Ishikawa (cell line): ENCODE results near the gene ROM1.

ENCODE experiments used
- CEBPB ChIP-seq: IDR thresholded peaks from 2 replicates; pipeline ENCODE4 v1.6.1; 2012
- EP300 ChIP-seq: IDR thresholded peaks from 2 replicates; pipeline ENCODE4 v1.6.1; 2012; ENCODE audit warnings: borderline replicate concordance
- NFIC ChIP-seq: IDR thresholded peaks from 2 replicates; pipeline ENCODE4 v1.6.1; 2012
- RAD21 ChIP-seq: IDR thresholded peaks from 2 replicates; pipeline ENCODE4 v1.6.1; 2012; ENCODE audit warnings: low read depth
- REST ChIP-seq: IDR thresholded peaks from 2 replicates; pipeline ENCODE4 v1.6.1; 2012; ENCODE audit warnings: low read depth, mild to moderate bottlenecking
- TAF1 ChIP-seq: IDR thresholded peaks from 2 replicates; pipeline ENCODE4 v1.6.1; 2012; ENCODE audit warnings: low read depth, mild to moderate bottlenecking
- TCF12 ChIP-seq: IDR thresholded peaks from 2 replicates; pipeline ENCODE4 v1.6.1; 2012; ENCODE audit warnings: low read depth
- YY1 ChIP-seq: IDR thresholded peaks from 2 replicates; pipeline ENCODE4 v1.6.1; 2012; ENCODE audit warnings: low read depth
- ZBTB7A ChIP-seq: IDR thresholded peaks from 2 replicates; pipeline ENCODE4 v1.6.1; 2012; ENCODE audit warnings: low read depth
- TF ChIP-seq, protein P1 (sequence below): IDR thresholded peaks from 2 replicates; pipeline ENCODE4 v1.6.1; 2012
- TF ChIP-seq, protein P2 (sequence below): IDR thresholded peaks from 2 replicates; pipeline ENCODE4 v1.6.1; 2012

DNA sequence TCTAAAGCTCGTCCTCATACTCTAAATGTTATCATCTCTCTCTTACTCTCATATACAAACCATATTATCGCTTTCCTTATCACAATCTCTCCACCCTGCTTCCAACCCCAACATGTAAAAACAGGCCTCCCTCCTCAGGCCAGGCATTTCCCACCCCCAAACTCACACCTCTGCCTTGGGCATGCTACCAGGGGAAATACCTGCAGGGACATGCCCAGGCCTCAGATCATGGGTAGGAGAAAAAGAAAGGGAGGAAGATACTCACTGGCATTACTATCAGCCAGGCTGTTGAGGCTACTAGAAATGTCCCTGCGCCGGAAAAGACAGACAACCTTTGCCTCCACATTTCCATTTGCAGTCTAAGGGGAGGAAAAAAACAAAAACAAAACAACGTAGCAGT lies 13.2 kb upstream of the ROM1 start:
- TF ChIP-seq EP300 (no peak), YY1 (no peak), NFIC (no peak), ZBTB7A (no peak), REST (no peak), RAD21 (no peak), TCF12 (no peak), CEBPB (no peak), TAF1 (no peak)
- TF ChIP-seq, protein P1, sequence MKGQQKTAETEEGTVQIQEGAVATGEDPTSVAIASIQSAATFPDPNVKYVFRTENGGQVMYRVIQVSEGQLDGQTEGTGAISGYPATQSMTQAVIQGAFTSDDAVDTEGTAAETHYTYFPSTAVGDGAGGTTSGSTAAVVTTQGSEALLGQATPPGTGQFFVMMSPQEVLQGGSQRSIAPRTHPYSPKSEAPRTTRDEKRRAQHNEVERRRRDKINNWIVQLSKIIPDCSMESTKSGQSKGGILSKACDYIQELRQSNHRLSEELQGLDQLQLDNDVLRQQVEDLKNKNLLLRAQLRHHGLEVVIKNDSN, result no peak
- TF ChIP-seq, protein P2, sequence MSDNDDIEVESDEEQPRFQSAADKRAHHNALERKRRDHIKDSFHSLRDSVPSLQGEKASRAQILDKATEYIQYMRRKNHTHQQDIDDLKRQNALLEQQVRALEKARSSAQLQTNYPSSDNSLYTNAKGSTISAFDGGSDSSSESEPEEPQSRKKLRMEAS, result no peak
